ENCODE results near the gene UBE2E2.

Gene UBE2E2

GRCh38 chr3:23442598-23443383 lies 239.7 kb downstream of the UBE2E2 start:
- Histone ChIP-seq H3K27ac (ENCODE audit: low read length) (peak overlapping the region; percentile 52; the same call in 1 of the 2 replicates), H3K9ac (ENCODE audit: low read depth, low read length) (no peak overlapping the region), H4K20me1 (ENCODE audit: insufficient read depth, low read length) (no peaks in the 10 kb centered on the region), H2AFZ (ENCODE audit: low read depth, low read length) (no peak overlapping the region), H3K36me3 (ENCODE audit: insufficient read depth, low read length) (no peaks in the 10 kb centered on the region), H3K4me1 (ENCODE audit: insufficient read depth, low read length) (peaks cover 42% of the 10 kb centered on the region), H3K4me2 (ENCODE audit: insufficient read depth, low read length) (peak overlapping the region; percentile 48), H3K9me3 (ENCODE audit: insufficient read depth, low read length, severe bottlenecking) (no peaks in the 10 kb centered on the region), H3K4me3 (ENCODE audit: low read depth in 1 of 2, low read length in 2 of 2) (no peak overlapping the region), H3K79me2 (ENCODE audit: insufficient read depth, low read length) (no peaks in the 10 kb centered on the region), H3K27me3 (ENCODE audit: insufficient read depth, low read length, poor library complexity) (no peaks in the 10 kb centered on the region)
- no peak for TF ChIP-seq CTCF (IDR thresholded peaks at IDR 0.05; ENCODE audit: borderline replicate concordance, extremely low read depth, low read length, poor library complexity, severe bottlenecking)
- peak; percentile 50 for DNase-seq
- peak; percentile 87 for ATAC-seq (ENCODE audit: insufficient read depth, low read depth)

- H2AFZ ChIP-seq (ENCODE audit: low read depth, low read length), result no peak overlapping the region
- H3K4me2 ChIP-seq (ENCODE audit: insufficient read depth, low read length), result no peak overlapping the region
- H3K4me1 ChIP-seq (ENCODE audit: insufficient read depth, low read length), result peaks cover 46% of the 10 kb centered on the region
- H3K9ac ChIP-seq (ENCODE audit: low read depth, low read length), result no peak overlapping the region
- no peak overlapping the region for H3K27ac ChIP-seq (ENCODE audit: low read length)
- H3K27me3 ChIP-seq (ENCODE audit: insufficient read depth, low read length, poor library complexity), result no peaks in the 10 kb centered on the region
- no peak for DNase-seq
- H3K36me3 ChIP-seq (ENCODE audit: insufficient read depth, low read length), result no peaks in the 10 kb centered on the region
- TF ChIP-seq EZH2 (IDR thresholded peaks at IDR 0.05; ENCODE audit: borderline replicate concordance, low read depth, low read length, severe bottlenecking) (no peak), CTCF (IDR thresholded peaks at IDR 0.05; ENCODE audit: borderline replicate concordance, extremely low read depth, low read length, poor library complexity, severe bottlenecking) (no peak)
- H3K4me3 ChIP-seq (ENCODE audit: low read depth in 1 of 2, low read length in 2 of 2), result no peak overlapping the region
- no peaks in the 10 kb centered on the region for H3K9me3 ChIP-seq (ENCODE audit: insufficient read depth, low read length, severe bottlenecking)
- ATAC-seq (ENCODE audit: insufficient read depth, low read depth), result no peak
- no peaks in the 10 kb centered on the region for H3K79me2 ChIP-seq (ENCODE audit: insufficient read depth, low read length)
- no peaks in the 10 kb centered on the region for H4K20me1 ChIP-seq (ENCODE audit: insufficient read depth, low read length)
Measured at GRCh38 chr3:23444386-23444785, 241.3 kb downstream of the UBE2E2 start.

- no peak for TF ChIP-seq CTCF (IDR thresholded peaks at IDR 0.05; ENCODE audit: borderline replicate concordance, extremely low read depth, low read length, poor library complexity, severe bottlenecking)
- TF ChIP-seq EZH2 (IDR thresholded peaks at IDR 0.05; ENCODE audit: borderline replicate concordance, low read depth, low read length, severe bottlenecking), result no peak
- Histone ChIP-seq H3K27me3 (ENCODE audit: insufficient read depth, low read length, poor library complexity) (no peaks in the 10 kb centered on the region), H2AFZ (ENCODE audit: low read depth, low read length) (no peak overlapping the region), H3K4me2 (ENCODE audit: insufficient read depth, low read length) (no peak overlapping the region), H3K79me2 (ENCODE audit: insufficient read depth, low read length) (no peaks in the 10 kb centered on the region), H3K27ac (ENCODE audit: low read length) (no peak overlapping the region), H4K20me1 (ENCODE audit: insufficient read depth, low read length) (no peaks in the 10 kb centered on the region), H3K4me1 (ENCODE audit: insufficient read depth, low read length) (peaks cover 31% of the 10 kb centered on the region), H3K36me3 (ENCODE audit: insufficient read depth, low read length) (no peaks in the 10 kb centered on the region), H3K9ac (ENCODE audit: low read depth, low read length) (no peak overlapping the region), H3K9me3 (ENCODE audit: insufficient read depth, low read length, severe bottlenecking) (no peaks in the 10 kb centered on the region), H3K4me3 (ENCODE audit: low read depth in 1 of 2, low read length in 2 of 2) (no peak overlapping the region)
- ATAC-seq (ENCODE audit: insufficient read depth, low read depth) (no peak), DNase-seq (no peak)
Measured at GRCh38 chr3:23446301-23446700, 243.2 kb downstream of the UBE2E2 start.
